Kidney epithelial cell (primary cell): Measurements from ENCODE around the gene CCDC187. TPM values are rescaled to one million over a fixed set of nuclear protein-coding genes. Genes with fewer than 3 reads are reported as not detected.

Experiments
- DNase-seq: peaks from one replicate; pipeline ENCODE4 v3.0.0-alpha.2; 2010; ENCODE audit warnings: low read depth
- H3K27me3 ChIP-seq: 2 replicates; pipeline ENCODE4 v1.6.0; 2011; ENCODE audit warnings: low read length; ENCODE audit not compliant: control insufficient read depth, insufficient read depth
- H3K36me3 ChIP-seq: 2 replicates; pipeline ENCODE4 v1.5.1; 2011; ENCODE audit warnings: low read length; ENCODE audit not compliant: control insufficient read depth, insufficient read depth
- H3K4me3 ChIP-seq: 2 replicates; pipeline ENCODE4 v1.5.1; 2011; ENCODE audit warnings: low read depth, mild to moderate bottlenecking, control low read depth, low read length
- total RNA-seq: library from RNA; depleted of rRNA; stranded (reverse); fragments of >200 nt; gene quantifications from 2 replicates; pipeline ENCODE4 v1.2.3, GENCODE V29; 2015
- TF ChIP-seq, protein P1 (sequence below): IDR thresholded peaks from 2 replicates; pipeline ENCODE4 v1.5.1; 2011; ENCODE audit warnings: mild to moderate bottlenecking, moderate library complexity, low read length, control low read depth, inconsistent platforms; ENCODE audit not compliant: insufficient read depth, poor library complexity, severe bottlenecking

CCDC187 gene
- total RNA-seq, 1 donor from 2014 or later = 0.04 TPM

DNA sequence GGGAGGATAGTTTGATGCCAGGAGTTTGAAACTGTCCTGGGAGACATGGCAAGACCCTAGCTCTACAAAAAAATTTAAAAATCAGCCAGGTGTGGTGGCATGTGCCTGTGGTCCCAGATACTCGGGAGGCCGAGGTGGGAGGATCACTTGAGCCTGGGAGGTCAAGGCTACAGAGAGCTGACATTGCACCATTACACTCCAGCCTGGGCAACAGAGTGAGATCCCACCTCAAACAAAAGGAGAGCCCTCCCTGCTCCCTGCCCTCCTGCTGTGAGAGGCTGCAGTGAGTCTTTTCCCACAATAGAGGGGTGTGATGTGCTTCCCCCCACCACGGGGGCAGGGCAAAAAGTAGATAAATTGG, 10.1 kb upstream of the CCDC187 start:
- no peak overlapping the region for H3K4me3 ChIP-seq
- DNase-seq = no peak
- peaks cover 4% of the 10 kb centered on the region for H3K27me3 ChIP-seq
- no peaks in the 10 kb centered on the region for H3K36me3 ChIP-seq
- TF ChIP-seq, protein P1, sequence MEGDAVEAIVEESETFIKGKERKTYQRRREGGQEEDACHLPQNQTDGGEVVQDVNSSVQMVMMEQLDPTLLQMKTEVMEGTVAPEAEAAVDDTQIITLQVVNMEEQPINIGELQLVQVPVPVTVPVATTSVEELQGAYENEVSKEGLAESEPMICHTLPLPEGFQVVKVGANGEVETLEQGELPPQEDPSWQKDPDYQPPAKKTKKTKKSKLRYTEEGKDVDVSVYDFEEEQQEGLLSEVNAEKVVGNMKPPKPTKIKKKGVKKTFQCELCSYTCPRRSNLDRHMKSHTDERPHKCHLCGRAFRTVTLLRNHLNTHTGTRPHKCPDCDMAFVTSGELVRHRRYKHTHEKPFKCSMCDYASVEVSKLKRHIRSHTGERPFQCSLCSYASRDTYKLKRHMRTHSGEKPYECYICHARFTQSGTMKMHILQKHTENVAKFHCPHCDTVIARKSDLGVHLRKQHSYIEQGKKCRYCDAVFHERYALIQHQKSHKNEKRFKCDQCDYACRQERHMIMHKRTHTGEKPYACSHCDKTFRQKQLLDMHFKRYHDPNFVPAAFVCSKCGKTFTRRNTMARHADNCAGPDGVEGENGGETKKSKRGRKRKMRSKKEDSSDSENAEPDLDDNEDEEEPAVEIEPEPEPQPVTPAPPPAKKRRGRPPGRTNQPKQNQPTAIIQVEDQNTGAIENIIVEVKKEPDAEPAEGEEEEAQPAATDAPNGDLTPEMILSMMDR = no peak

GRCh38 chr9:136313111-136314055, 9.5 kb upstream of the CCDC187 start:
- H3K27me3 ChIP-seq = peaks cover 5% of the 10 kb centered on the region
- TF ChIP-seq, protein P1 = no peak
- no peaks in the 10 kb centered on the region for H3K36me3 ChIP-seq
- no peak overlapping the region for H3K4me3 ChIP-seq
- DNase-seq = no peak

DNA sequence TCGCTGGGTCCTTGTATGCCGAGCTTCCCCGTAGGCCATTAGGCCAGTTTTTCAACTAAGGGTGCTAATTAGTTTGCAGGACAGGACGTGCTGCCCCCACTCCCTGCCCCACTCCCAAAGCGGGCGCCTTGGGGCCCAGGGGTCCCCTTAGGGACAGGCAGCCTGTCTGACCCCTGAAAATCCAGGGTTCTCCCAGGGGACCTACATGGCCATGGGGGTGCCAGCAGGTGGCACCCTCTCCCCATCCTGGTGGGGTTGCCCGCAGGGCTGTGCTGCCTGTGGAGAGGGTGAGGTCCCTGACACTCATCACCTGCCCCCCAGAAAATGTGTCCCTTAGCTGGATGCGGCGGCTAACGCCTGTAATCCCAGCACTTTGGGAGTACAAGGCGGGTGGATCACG, 8.5 kb upstream of the CCDC187 start:
- DNase-seq = no peak

GRCh38 chr9:136312009-136312375, 8.1 kb upstream of the CCDC187 start:
- DNase-seq = no peak
- Histone ChIP-seq H3K4me3 (no peak overlapping the region), H3K36me3 (no peaks in the 10 kb centered on the region), H3K27me3 (peaks cover 11% of the 10 kb centered on the region)
- TF ChIP-seq, protein P1 = no peak

More for the DNA sequence above, 8.5 kb upstream of the CCDC187 start:
- Histone ChIP-seq H3K36me3 (no peaks in the 10 kb centered on the region), H3K4me3 (no peak overlapping the region), H3K27me3 (peaks cover 6% of the 10 kb centered on the region)
- TF ChIP-seq, protein P1 = peak; percentile 77

GRCh38 chr9:136311051-136312008, 7.4 kb upstream of the CCDC187 start:
- TF ChIP-seq, protein P1 = no peak
- H3K4me3 ChIP-seq = no peak overlapping the region
- DNase-seq = no peak
- H3K36me3 ChIP-seq = no peaks in the 10 kb centered on the region
- H3K27me3 ChIP-seq = peaks cover 14% of the 10 kb centered on the region
